Testis (tissue), 2 donors: ENCODE data around the gene ASB4.

ENCODE experiments used
- CTCF ChIP-seq, 3 experiments: fragments of 450-650 bp in 2 of 3; fragments of 200-600 bp in 1 of 3; sonication (generic) in 1 of 3; IDR thresholded peaks; one replicate each; pipeline ENCODE4 v1.5.1; 2016 to 2019; ENCODE audit warnings: antibody characterized with exemption in 3 of 3, mild to moderate bottlenecking in 2 of 3, moderate library complexity in 1 of 3
- POLR2A ChIP-seq: fragments of 450-650 bp; IDR thresholded peaks from one replicate; pipeline ENCODE4 v1.6.1; 2017; ENCODE audit warnings: antibody characterized with exemption, mild to moderate bottlenecking, moderate library complexity

GRCh38 chr7:95473276-95473985, 12.3 kb upstream of the ASB4 start:
- TF ChIP-seq CTCF (IDR thresholded peaks at IDR 0.05) (no peak), POLR2A (no peak)
